ENCODE data around the gene IQSEC3. TPM values are rescaled to one million over a fixed set of nuclear protein-coding genes. Genes with fewer than 3 reads are reported as not detected.
A peak's percentile ranks its signal among the peaks of the same experiment; 100 is the strongest.

Gene IQSEC3
- total RNA-seq, 1 experiment from 2014 or later = not detected

DNA sequence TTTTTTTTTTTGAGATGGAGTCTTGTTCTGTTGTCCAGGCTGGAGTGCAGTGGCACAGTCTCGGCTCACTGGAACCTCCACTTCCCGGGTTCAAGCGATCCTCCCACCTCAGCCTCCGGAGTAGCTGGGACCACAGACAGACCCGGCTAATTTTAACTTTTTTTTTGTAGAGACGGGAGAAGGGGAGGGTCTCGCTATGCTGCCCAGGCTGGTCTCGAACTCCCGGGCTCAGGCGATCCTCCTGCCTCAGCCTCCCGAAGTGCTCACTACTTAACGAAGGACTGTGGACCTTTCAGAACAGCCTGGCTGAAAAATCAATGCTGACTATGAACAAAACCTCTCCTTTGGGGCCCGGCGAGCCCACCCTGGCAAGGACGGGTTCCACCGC lies 136.5 kb downstream of the IQSEC3 start:
- no peak overlapping the region for H3K27ac ChIP-seq (ENCODE audit: low read length)
- ChIA-PET POLR2A (no interaction called here), CTCF (no interaction called here)
- no TSS peak for BruUV-seq (replicated peaks)
- H3K4me3 ChIP-seq (ENCODE audit: low read depth in 2 of 2, low read length in 2 of 2) = peak overlapping the region in 1 of 2 experiments; percentile 13; a peak in 1 of 4 replicates
- in situ Hi-C loops (cut with HindIII; ENCODE audit: low pct_unique_long_range_greater_than_20kb, low sequenced_read_pairs) = no loop called here
- H3K4me1 ChIP-seq (ENCODE audit: control insufficient read depth, insufficient read depth, low read length) = no peaks in the 10 kb centered on the region
- no peaks in the 10 kb centered on the region for H3K36me3 ChIP-seq (ENCODE audit: control insufficient read depth, insufficient read depth, low read length)
- no peaks in the 10 kb centered on the region for H3K27me3 ChIP-seq (ENCODE audit: control insufficient read depth, insufficient read depth, low read length)
- DNase-seq (ENCODE audit: low read depth, low spot score) (no peak), ATAC-seq (no peak)
- H3K9me3 ChIP-seq (ENCODE audit: control insufficient read depth, insufficient read depth, low read depth, low read length) = no peaks in the 10 kb centered on the region
- intact Hi-C loops (cut with micrococcal nuclease; ENCODE audit: unreplicated experiment) = no loop called here
- TF ChIP-seq, protein P1, sequence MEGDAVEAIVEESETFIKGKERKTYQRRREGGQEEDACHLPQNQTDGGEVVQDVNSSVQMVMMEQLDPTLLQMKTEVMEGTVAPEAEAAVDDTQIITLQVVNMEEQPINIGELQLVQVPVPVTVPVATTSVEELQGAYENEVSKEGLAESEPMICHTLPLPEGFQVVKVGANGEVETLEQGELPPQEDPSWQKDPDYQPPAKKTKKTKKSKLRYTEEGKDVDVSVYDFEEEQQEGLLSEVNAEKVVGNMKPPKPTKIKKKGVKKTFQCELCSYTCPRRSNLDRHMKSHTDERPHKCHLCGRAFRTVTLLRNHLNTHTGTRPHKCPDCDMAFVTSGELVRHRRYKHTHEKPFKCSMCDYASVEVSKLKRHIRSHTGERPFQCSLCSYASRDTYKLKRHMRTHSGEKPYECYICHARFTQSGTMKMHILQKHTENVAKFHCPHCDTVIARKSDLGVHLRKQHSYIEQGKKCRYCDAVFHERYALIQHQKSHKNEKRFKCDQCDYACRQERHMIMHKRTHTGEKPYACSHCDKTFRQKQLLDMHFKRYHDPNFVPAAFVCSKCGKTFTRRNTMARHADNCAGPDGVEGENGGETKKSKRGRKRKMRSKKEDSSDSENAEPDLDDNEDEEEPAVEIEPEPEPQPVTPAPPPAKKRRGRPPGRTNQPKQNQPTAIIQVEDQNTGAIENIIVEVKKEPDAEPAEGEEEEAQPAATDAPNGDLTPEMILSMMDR (IDR thresholded peaks at IDR 0.05) = no peak
- TF ChIP-seq POLR2AphosphoS5 (IDR thresholded peaks at IDR 0.05; ENCODE audit: low read depth, low read length) (no peak), TCF7L2 (IDR thresholded peaks at IDR 0.05; ENCODE audit: low read depth, low read length) (no peak), SIN3A (IDR thresholded peaks at IDR 0.05; ENCODE audit: borderline replicate concordance, insufficient read depth, low read depth, low read length) (no peak)
- TF ChIP-seq, protein P2, sequence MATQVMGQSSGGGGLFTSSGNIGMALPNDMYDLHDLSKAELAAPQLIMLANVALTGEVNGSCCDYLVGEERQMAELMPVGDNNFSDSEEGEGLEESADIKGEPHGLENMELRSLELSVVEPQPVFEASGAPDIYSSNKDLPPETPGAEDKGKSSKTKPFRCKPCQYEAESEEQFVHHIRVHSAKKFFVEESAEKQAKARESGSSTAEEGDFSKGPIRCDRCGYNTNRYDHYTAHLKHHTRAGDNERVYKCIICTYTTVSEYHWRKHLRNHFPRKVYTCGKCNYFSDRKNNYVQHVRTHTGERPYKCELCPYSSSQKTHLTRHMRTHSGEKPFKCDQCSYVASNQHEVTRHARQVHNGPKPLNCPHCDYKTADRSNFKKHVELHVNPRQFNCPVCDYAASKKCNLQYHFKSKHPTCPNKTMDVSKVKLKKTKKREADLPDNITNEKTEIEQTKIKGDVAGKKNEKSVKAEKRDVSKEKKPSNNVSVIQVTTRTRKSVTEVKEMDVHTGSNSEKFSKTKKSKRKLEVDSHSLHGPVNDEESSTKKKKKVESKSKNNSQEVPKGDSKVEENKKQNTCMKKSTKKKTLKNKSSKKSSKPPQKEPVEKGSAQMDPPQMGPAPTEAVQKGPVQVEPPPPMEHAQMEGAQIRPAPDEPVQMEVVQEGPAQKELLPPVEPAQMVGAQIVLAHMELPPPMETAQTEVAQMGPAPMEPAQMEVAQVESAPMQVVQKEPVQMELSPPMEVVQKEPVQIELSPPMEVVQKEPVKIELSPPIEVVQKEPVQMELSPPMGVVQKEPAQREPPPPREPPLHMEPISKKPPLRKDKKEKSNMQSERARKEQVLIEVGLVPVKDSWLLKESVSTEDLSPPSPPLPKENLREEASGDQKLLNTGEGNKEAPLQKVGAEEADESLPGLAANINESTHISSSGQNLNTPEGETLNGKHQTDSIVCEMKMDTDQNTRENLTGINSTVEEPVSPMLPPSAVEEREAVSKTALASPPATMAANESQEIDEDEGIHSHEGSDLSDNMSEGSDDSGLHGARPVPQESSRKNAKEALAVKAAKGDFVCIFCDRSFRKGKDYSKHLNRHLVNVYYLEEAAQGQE (IDR thresholded peaks at IDR 0.05; ENCODE audit: insufficient read depth in 1 of 2, low read depth in 2 of 2, low read length in 1 of 2) = no peak

DNA sequence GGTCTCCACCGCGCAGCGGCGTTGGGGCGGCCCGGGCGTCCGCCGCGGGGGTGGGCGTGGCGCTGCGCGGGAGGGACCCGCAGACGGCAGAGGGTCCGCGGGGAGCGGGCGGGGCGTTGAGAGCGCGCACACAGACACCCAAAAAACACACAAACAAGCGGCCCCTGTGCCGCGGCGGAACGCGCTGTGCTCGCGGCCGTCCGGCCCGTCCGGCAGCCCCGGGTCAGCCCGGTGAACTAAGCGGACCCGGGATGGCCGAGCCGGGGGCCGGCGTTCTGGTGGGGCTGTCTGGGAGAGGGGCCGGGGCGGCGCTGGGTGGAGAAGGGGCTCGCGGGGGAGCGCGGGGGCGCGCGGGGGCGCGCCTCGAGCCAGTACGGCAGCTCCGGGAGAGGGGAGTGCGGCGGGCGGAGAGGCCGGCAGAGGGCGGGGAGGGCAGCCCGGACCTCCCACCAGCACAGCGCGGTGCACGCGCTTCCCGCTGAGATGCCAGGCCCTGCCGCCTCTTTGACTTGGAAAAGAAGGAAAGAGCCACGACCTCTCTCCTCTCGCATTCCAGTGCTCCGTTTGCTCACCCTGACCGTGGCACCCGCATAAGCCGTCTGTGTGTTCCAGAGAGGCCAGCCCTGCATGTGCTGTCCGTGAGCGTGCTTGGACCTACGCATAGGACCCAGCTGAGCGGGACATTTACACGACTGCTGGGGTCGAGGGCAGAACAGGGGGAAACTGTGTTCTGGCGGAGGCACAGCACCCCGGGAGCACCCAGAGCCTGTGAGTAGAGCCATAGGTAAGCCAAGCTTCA lies 137.1 kb downstream of the IQSEC3 start:
- in situ Hi-C loops (cut with HindIII; ENCODE audit: low pct_unique_long_range_greater_than_20kb, low sequenced_read_pairs) = no loop called here
- intact Hi-C loops (cut with micrococcal nuclease; ENCODE audit: unreplicated experiment) = no loop called here
- ATAC-seq (no peak), DNase-seq (ENCODE audit: low read depth, low spot score) (no peak)
- no peaks in the 10 kb centered on the region for H3K36me3 ChIP-seq (ENCODE audit: control insufficient read depth, insufficient read depth, low read length)
- H3K4me3 ChIP-seq (ENCODE audit: low read depth in 2 of 2, low read length in 2 of 2) = peak overlapping the region in 1 of 2 experiments; percentile 13; a peak in 1 of 4 replicates
- H3K9me3 ChIP-seq (ENCODE audit: control insufficient read depth, insufficient read depth, low read depth, low read length) = no peaks in the 10 kb centered on the region
- TF ChIP-seq, protein P1 (IDR thresholded peaks at IDR 0.05) = no peak
- TF ChIP-seq TCF7L2 (IDR thresholded peaks at IDR 0.05; ENCODE audit: low read depth, low read length) = no peak
- no peak for TF ChIP-seq SIN3A (IDR thresholded peaks at IDR 0.05; ENCODE audit: borderline replicate concordance, insufficient read depth, low read depth, low read length)
- TF ChIP-seq, protein P2 (IDR thresholded peaks at IDR 0.05; ENCODE audit: insufficient read depth in 1 of 2, low read depth in 2 of 2, low read length in 1 of 2) = no peak
- no peak for TF ChIP-seq POLR2AphosphoS5 (IDR thresholded peaks at IDR 0.05; ENCODE audit: low read depth, low read length)
- ChIA-PET CTCF (no interaction called here), POLR2A (no interaction called here)
- no peaks in the 10 kb centered on the region for H3K4me1 ChIP-seq (ENCODE audit: control insufficient read depth, insufficient read depth, low read length)
- H3K27ac ChIP-seq (ENCODE audit: low read length) = no peak overlapping the region
- no peaks in the 10 kb centered on the region for H3K27me3 ChIP-seq (ENCODE audit: control insufficient read depth, insufficient read depth, low read length)
- no TSS peak for BruUV-seq (replicated peaks)
